SK-N-SH (cell line): ENCODE data around the gene PWP2.
"Not testable (repeated sequence)": the region's sequence is repeated elsewhere in the genome, so short reads cannot be mapped to it uniquely, and the experiment has no call there.

Experiments used
- CTCF ChIP-seq: fragments of 200-600 bp; sonication (generic); IDR thresholded peaks from 2 replicates; pipeline ENCODE4 v1.6.1; 2017; ENCODE audit warnings: antibody characterized with exemption, mild to moderate bottlenecking, moderate library complexity
- EP300 ChIP-seq, 2 experiments: IDR thresholded peaks; 2 replicates each; pipeline versions ENCODE4 v1.4.0 to v1.6.1; 2012; ENCODE audit warnings: borderline replicate concordance in 1 of 2, low read depth in 1 of 2, low read length in 1 of 2
- MAX ChIP-seq: IDR thresholded peaks from 2 replicates; pipeline ENCODE4 v1.4.0; 2012; ENCODE audit warnings: low read depth
- NFIC ChIP-seq: IDR thresholded peaks from 2 replicates; pipeline ENCODE4 v1.4.0; 2012; ENCODE audit warnings: borderline replicate concordance
- POLR2AphosphoS5 ChIP-seq: IDR thresholded peaks from 2 replicates; pipeline ENCODE4 v1.6.1; 2012; ENCODE audit warnings: low read depth, low read length
- TAF1 ChIP-seq: IDR thresholded peaks from 2 replicates; pipeline ENCODE4 v1.6.1; 2012; ENCODE audit warnings: low read depth, mild to moderate bottlenecking, low read length, moderate library complexity, borderline replicate concordance
- YY1 ChIP-seq: IDR thresholded peaks from 2 replicates; pipeline ENCODE4 v1.4.0; 2012; ENCODE audit warnings: low read depth, mild to moderate bottlenecking

- TF ChIP-seq EP300 (IDR thresholded peaks at IDR 0.05; ENCODE audit: borderline replicate concordance in 1 of 2, low read depth in 1 of 2, low read length in 1 of 2); MAX; TAF1; POLR2AphosphoS5; YY1; CTCF; NFIC: not testable (repeated sequence)
These were observed 48.2 kb downstream of the PWP2 start for GRCh38 chr21:44155231-44155993.
